GM12891 (cell line): ENCODE data around the gene SPON2.

Experiments used
- POLR2A ChIP-seq: IDR thresholded peaks from 2 replicates; pipeline ENCODE4 v1.6.1; 2011; ENCODE audit warnings: low read depth, low read length, control low read depth
- POU2F2 ChIP-seq: IDR thresholded peaks from 2 replicates; pipeline ENCODE4 v1.6.1; 2011; ENCODE audit warnings: low read depth, mild to moderate bottlenecking, control low read depth, low read length, moderate library complexity

DNA sequence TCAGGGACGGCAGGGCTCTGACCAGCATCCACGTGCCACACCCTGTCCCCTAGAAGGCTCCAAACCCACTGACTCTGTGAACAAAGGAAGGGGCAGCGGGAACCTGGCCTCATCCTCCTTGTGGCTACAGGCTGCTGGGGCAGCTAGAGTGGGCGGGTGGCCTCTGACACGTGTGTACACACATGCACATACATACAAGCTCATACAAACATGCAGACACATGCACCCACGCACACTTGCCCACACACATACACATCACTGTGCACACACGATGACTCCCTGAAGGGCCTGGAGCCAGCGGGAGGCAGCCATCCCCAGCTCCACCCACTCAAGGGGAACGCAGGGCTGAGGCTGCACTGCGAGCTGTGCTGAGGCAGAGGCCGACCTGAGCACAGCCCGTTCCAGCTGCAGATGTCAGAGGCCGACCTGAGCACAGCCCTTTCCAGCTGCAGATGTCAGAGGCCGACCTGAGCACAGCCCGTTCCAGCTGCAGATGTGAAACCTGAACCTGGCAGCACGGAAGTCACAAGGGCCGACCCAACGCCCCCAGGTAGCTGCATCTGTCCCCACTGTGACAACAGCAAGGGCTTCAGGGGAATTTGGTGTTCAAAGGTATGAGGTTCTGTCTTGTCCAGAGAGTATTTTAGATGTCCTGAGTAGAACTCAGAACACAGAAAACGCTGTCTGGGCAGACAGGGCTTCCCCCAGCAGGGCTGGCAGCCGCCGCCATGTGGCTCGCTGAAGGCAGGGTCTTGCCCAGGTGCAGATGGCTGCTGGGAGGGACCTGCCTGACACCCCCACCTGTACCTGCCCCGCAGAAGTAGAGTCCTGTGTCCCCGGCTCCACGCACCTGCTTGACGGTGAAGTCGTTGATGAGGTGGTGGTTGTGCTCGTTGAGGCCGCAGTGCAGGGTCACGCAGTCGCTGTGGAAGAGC, 43.0 kb upstream of the SPON2 start:
- TF ChIP-seq POLR2A (no peak), POU2F2 (no peak)
